Lung (tissue), 12 donors: ENCODE data around the gene TP63. TPM values are rescaled to one million over a fixed set of nuclear protein-coding genes. Genes with fewer than 3 reads are reported as not detected.
A peak's percentile ranks its signal among the peaks of the same experiment; 100 is the strongest.

Experiments used
- ATAC-seq: fragments of 200-7000 bp; cut with Tn5 transposase; one replicate; pipeline ENCODE4 v1.9.1; 2020; ENCODE audit warnings: moderate number of reproducible peaks; ENCODE audit not compliant: insufficient read depth, low FRiP score
- DNase-seq, 3 donors: peaks; one replicate each; pipeline ENCODE4 v3.0.0-alpha.2; 2013 to 2017
- H3K27ac ChIP-seq, 2 donors: one replicate each; pipeline ENCODE4 v1.5.1; 2013; ENCODE audit warnings: mild to moderate bottlenecking in 2 of 2, moderate library complexity in 2 of 2, control low read depth in 1 of 2, inconsistent platforms in 1 of 2, low read depth in 1 of 2, low read length in 1 of 2
- H3K27me3 ChIP-seq, 3 donors: one replicate each; pipeline ENCODE4 v1.5.1; 2013; ENCODE audit warnings: low read length in 2 of 3; ENCODE audit not compliant: control insufficient read depth in 3 of 3, insufficient read depth in 3 of 3
- H3K36me3 ChIP-seq, 4 donors: one replicate each; pipeline ENCODE4 v1.5.1; 2013; ENCODE audit warnings: low read length in 4 of 4, mild to moderate bottlenecking in 1 of 4, moderate library complexity in 1 of 4; ENCODE audit not compliant: control insufficient read depth in 4 of 4, insufficient read depth in 4 of 4
- H3K4me1 ChIP-seq, 5 donors: one replicate each; pipeline ENCODE4 v1.5.1; 2013; ENCODE audit warnings: low read length in 5 of 5, mild to moderate bottlenecking in 2 of 5, moderate library complexity in 1 of 5; ENCODE audit not compliant: control insufficient read depth in 5 of 5, insufficient read depth in 5 of 5
- H3K4me3 ChIP-seq: one replicate; pipeline ENCODE4 v1.5.1; 2013; ENCODE audit warnings: mild to moderate bottlenecking, control low read depth, moderate library complexity
- H3K9ac ChIP-seq, 2 donors: one replicate each; pipeline ENCODE4 v1.5.1; 2013; ENCODE audit warnings: low read length in 2 of 2, control low read depth in 1 of 2; ENCODE audit not compliant: insufficient read depth in 1 of 2
- H3K9me3 ChIP-seq, 4 donors: one replicate each; pipeline ENCODE4 v1.5.1; 2013; ENCODE audit warnings: low read length in 3 of 4, mild to moderate bottlenecking in 1 of 4, moderate library complexity in 1 of 4; ENCODE audit not compliant: control insufficient read depth in 4 of 4, insufficient read depth in 3 of 4
- WGBS, 2 donors: extraction: QIAGEN DNeasy Blood & Tissue Kit; methylation state at CpG; one replicate each; pipeline ENCODE4 v1.1.7; 2013; 5-methylcytosine and 5-hydroxymethylcytosine counted together
- polyA plus RNA-seq, 2 donors: library from polyadenylated mRNA; stranded (reverse); fragments of 200-250 nt; gene quantifications; one replicate each; pipeline ENCODE4 v1.2.1, GENCODE V29; 2013
- total RNA-seq, 2 donors: library from RNA; depleted of rRNA in 1 of 2; stranded (reverse); fragments of >200 nt in 1 of 2; gene quantifications; one replicate each; pipeline ENCODE4 v1.2.1, GENCODE V29; 2014 to 2021
- TF ChIP-seq, protein P1 (sequence below): IDR thresholded peaks from 2 replicates; pipeline ENCODE4 v1.5.1; 2012; ENCODE audit warnings: mild to moderate bottlenecking; ENCODE audit errors: control extremely low read depth, extremely low read depth
- donor health status: control.
- donor health status: control.
- donor health status: Bipolar disorder and iron deficiency.
- donor health status: healthy.
- donor health status: DM: yes; HTN: yes; CAD: no.

TP63 gene
- total and polyA plus RNA-seq, 4 donors, result 1.1 to 12.3 (median 2.7) TPM

DNA sequence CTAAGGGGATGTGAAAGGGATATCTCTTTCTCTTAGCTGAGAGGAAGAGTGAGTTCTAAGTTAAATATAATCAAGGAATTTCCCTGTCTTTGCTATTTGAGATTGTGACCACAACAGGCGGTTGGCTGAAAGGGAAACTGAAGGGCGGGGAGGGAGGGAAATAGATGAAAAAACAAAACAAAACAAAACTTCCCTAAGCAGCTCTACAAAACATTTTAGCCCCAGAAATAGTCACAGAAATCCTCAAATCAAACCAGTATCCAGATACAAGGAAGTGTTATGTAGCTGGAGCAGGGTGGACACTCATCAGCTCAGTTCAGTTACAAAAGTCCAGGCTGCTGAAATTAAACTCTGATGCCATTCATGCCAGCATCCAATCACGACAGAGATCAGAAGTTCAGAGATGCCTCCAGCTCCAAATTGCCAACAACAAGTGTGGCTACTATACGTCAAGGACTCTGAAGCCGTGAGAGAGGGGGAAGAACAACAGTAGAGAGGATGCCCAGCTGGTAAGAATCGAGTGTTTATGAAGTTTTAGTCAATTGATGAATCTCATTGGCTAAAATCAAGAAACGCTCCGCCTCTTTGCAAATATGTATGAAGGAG is 319 bp upstream of the TP63 start:
- peak overlapping the region; percentile 12 to 14 for H3K27ac ChIP-seq
- H3K9ac ChIP-seq, result no peak overlapping the region

GRCh38 chr3:189631409-189631808 is 220 bp downstream of the TP63 start:
- DNase-seq (no peak), ATAC-seq (no peak)
- Histone ChIP-seq H3K9ac (no peak overlapping the region), H3K4me1 (peaks cover 0 to 3% (median 0%) of the 10 kb centered on the region in 5 donors), H3K27me3 (no peaks in the 10 kb centered on the region), H3K36me3 (no peaks in the 10 kb centered on the region), H3K9me3 (no peaks in the 10 kb centered on the region), H3K27ac (no peak overlapping the region), H3K4me3 (no peak overlapping the region)
- TF ChIP-seq, protein P1, sequence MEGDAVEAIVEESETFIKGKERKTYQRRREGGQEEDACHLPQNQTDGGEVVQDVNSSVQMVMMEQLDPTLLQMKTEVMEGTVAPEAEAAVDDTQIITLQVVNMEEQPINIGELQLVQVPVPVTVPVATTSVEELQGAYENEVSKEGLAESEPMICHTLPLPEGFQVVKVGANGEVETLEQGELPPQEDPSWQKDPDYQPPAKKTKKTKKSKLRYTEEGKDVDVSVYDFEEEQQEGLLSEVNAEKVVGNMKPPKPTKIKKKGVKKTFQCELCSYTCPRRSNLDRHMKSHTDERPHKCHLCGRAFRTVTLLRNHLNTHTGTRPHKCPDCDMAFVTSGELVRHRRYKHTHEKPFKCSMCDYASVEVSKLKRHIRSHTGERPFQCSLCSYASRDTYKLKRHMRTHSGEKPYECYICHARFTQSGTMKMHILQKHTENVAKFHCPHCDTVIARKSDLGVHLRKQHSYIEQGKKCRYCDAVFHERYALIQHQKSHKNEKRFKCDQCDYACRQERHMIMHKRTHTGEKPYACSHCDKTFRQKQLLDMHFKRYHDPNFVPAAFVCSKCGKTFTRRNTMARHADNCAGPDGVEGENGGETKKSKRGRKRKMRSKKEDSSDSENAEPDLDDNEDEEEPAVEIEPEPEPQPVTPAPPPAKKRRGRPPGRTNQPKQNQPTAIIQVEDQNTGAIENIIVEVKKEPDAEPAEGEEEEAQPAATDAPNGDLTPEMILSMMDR, result no peak
- 62 to 70% methylated on average over 6 of the region's 6 CpGs for WGBS, 2 donors

More for the DNA sequence above, 319 bp upstream of the TP63 start:
- Histone ChIP-seq H3K4me3 (no peak overlapping the region), H3K36me3 (no peaks in the 10 kb centered on the region), H3K27me3 (no peaks in the 10 kb centered on the region), H3K4me1 (peaks cover 0 to 3% (median 0%) of the 10 kb centered on the region in 5 donors), H3K9me3 (no peaks in the 10 kb centered on the region)
- TF ChIP-seq, protein P1, result no peak
- 44 to 48% methylated on average over 8 of the region's 8 CpGs for WGBS, 2 donors
- ATAC-seq (no peak), DNase-seq (no peak)

DNA sequence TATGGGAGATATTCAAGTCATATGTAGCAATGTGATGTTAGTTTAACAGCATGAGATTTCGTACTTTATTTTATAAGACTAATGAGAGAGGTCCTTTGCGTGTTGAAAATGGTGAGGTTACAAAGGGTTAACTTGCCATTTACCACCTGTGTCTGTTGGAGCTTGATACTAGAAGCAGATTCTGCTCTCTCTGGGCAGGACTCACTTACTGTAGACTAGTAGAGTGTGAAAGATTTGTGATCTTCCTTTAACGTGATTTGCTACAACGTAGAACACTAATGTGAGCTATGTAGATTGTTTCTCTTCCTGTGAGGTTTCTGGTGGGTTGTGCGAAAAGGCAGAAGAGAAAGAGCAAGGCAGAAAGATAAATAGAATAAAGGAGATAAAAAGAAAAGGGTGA is 1.1 kb downstream of the TP63 start:
- TF ChIP-seq, protein P1, result no peak
- H3K9me3 ChIP-seq, result no peaks in the 10 kb centered on the region
- H3K27ac ChIP-seq, result no peak overlapping the region
- no peak overlapping the region for H3K9ac ChIP-seq
- no peaks in the 10 kb centered on the region for H3K36me3 ChIP-seq
- 70 to 72% methylated on average over 5 of the region's 5 CpGs for WGBS, 2 donors
- H3K4me3 ChIP-seq, result no peak overlapping the region
- ATAC-seq (no peak), DNase-seq (no peak)
- peaks cover 0 to 3% (median 0%) of the 10 kb centered on the region in 5 donors for H3K4me1 ChIP-seq
- no peaks in the 10 kb centered on the region for H3K27me3 ChIP-seq

- DNase-seq (no peak), ATAC-seq (no peak)
- Histone ChIP-seq H3K4me3 (no peak overlapping the region), H3K9ac (no peak overlapping the region), H3K36me3 (no peaks in the 10 kb centered on the region), H3K27ac (no peak overlapping the region), H3K9me3 (no peaks in the 10 kb centered on the region), H3K4me1 (no peaks in the 10 kb centered on the region), H3K27me3 (no peaks in the 10 kb centered on the region)
- WGBS, 2 donors, result 77 to 96% methylated on average over 3 of the region's 3 CpGs
- TF ChIP-seq, protein P1, result no peak
Observed at GRCh38 chr3:189635339-189635738, 4.2 kb downstream of the TP63 start.
